Fibroblast of mammary gland (primary cell): Measurements from ENCODE around the gene CDH13.

Experiments
- DNase-seq: peaks from one replicate; pipeline ENCODE4 v3.0.0-alpha.2; 2010; ENCODE audit warnings: low read depth
- H3K4me3 ChIP-seq: 2 replicates; pipeline ENCODE4 v1.5.1; 2011; ENCODE audit warnings: low read depth, mild to moderate bottlenecking, low read length, moderate library complexity; ENCODE audit not compliant: control insufficient read depth
- TF ChIP-seq, protein P1 (sequence below): conservative IDR thresholded peaks from 2 replicates; pipeline ENCODE4 v1.5.1; 2011; ENCODE audit warnings: low read depth, low read length, inconsistent platforms; ENCODE audit not compliant: control insufficient read depth, insufficient read depth

The CDH13 gene

GRCh38 chr16:82626791-82627261 lies at the start of gene CDH13:
TSS of gene CDH13 (plus strand) at chr16:82626969.
- peak within 1 kb of the TSS; percentile 53 for H3K4me3 ChIP-seq
- peak; percentile 51 for DNase-seq
- TF ChIP-seq, protein P1, sequence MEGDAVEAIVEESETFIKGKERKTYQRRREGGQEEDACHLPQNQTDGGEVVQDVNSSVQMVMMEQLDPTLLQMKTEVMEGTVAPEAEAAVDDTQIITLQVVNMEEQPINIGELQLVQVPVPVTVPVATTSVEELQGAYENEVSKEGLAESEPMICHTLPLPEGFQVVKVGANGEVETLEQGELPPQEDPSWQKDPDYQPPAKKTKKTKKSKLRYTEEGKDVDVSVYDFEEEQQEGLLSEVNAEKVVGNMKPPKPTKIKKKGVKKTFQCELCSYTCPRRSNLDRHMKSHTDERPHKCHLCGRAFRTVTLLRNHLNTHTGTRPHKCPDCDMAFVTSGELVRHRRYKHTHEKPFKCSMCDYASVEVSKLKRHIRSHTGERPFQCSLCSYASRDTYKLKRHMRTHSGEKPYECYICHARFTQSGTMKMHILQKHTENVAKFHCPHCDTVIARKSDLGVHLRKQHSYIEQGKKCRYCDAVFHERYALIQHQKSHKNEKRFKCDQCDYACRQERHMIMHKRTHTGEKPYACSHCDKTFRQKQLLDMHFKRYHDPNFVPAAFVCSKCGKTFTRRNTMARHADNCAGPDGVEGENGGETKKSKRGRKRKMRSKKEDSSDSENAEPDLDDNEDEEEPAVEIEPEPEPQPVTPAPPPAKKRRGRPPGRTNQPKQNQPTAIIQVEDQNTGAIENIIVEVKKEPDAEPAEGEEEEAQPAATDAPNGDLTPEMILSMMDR = no peak

- DNase-seq = peak; percentile 18
- H3K4me3 ChIP-seq = no peak overlapping the region
- TF ChIP-seq, protein P1 = peak; percentile 15
Observed at GRCh38 chr16:82580298-82580890, 46.4 kb upstream of the CDH13 start.

- DNase-seq = no peak
- no peak overlapping the region for H3K4me3 ChIP-seq
- TF ChIP-seq, protein P1 = no peak
Observed at GRCh38 chr16:82582975-82583374, 43.8 kb upstream of the CDH13 start.

DNA sequence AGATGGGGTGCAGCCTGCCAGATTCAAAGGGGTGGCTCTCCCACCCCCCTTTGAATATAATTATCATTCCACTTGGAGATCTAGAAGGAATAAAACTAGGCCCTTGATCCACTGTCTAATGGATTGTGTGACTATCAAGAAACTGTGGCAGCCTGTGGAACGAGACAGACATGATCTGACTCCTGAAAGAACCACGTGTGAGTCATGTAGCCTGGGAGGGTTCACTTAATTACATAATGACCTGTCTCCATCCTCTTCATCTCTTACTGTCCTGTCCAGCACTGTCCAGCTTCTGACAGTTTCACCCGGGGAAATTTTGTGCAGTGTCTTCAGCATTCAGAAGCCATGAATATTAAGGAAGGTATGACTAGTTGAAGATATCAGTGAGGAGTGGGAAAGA lies 43.3 kb upstream of the CDH13 start:
- DNase-seq = peak; percentile 23
- TF ChIP-seq, protein P1 = no peak
- no peak overlapping the region for H3K4me3 ChIP-seq

GRCh38 chr16:82584553-82585152 lies 42.1 kb upstream of the CDH13 start:
- no peak for DNase-seq
- TF ChIP-seq, protein P1 = no peak
- no peak overlapping the region for H3K4me3 ChIP-seq

GRCh38 chr16:82585675-82586074 lies 41.1 kb upstream of the CDH13 start:
- DNase-seq = peak; percentile 75
- no peak overlapping the region for H3K4me3 ChIP-seq
- TF ChIP-seq, protein P1 = no peak
